NCI-H2081 treated with DMSO at 0.1 percent for 48 hours (cell line): ENCODE data around the gene PRKD2.

Source experiments
- DNase-seq: peaks from one replicate; lab custom pipeline; 2025; lab: John Stamatoyannopoulos, UW

PRKD2 gene

GRCh38 chr19:46741447-46741846, 24.5 kb upstream of the PRKD2 start:
- DNase-seq, result no peak

- DNase-seq, result no peak
Observed at GRCh38 chr19:46739290-46739771, 22.4 kb upstream of the PRKD2 start.

- DNase-seq, result no peak
Observed at GRCh38 chr19:46737761-46738171, 20.9 kb upstream of the PRKD2 start.

GRCh38 chr19:46737298-46737654, 20.4 kb upstream of the PRKD2 start:
- no peak for DNase-seq

- DNase-seq, result no peak
Observed at GRCh38 chr19:46736531-46737297, 19.8 kb upstream of the PRKD2 start.

- DNase-seq, result no peak
Observed at GRCh38 chr19:46733690-46734292, 16.9 kb upstream of the PRKD2 start.

GRCh38 chr19:46732966-46733689, 16.2 kb upstream of the PRKD2 start:
- no peak for DNase-seq

GRCh38 chr19:46732172-46732938, 15.4 kb upstream of the PRKD2 start:
- no peak for DNase-seq

GRCh38 chr19:46731584-46731983, 14.7 kb upstream of the PRKD2 start:
- DNase-seq, result no peak

- no peak for DNase-seq
Observed at GRCh38 chr19:46731007-46731501, 14.1 kb upstream of the PRKD2 start.

- no peak for DNase-seq
Observed at GRCh38 chr19:46730595-46730994, 13.7 kb upstream of the PRKD2 start.

- no peak for DNase-seq
Observed at GRCh38 chr19:46730187-46730586, 13.3 kb upstream of the PRKD2 start.

- DNase-seq, result no peak
Observed at GRCh38 chr19:46729696-46730095, 12.8 kb upstream of the PRKD2 start.

GRCh38 chr19:46728693-46729339, 11.9 kb upstream of the PRKD2 start:
- DNase-seq, result no peak

GRCh38 chr19:46728208-46728607, 11.3 kb upstream of the PRKD2 start:
- DNase-seq, result no peak

GRCh38 chr19:46727757-46728156, 10.8 kb upstream of the PRKD2 start:
- DNase-seq, result no peak

GRCh38 chr19:46726971-46727501, 10.1 kb upstream of the PRKD2 start:
- no peak for DNase-seq

GRCh38 chr19:46726551-46726950, 9.6 kb upstream of the PRKD2 start:
- DNase-seq, result no peak

GRCh38 chr19:46725859-46726393, 9.0 kb upstream of the PRKD2 start:
- no peak for DNase-seq

- DNase-seq, result no peak
Observed at GRCh38 chr19:46725036-46725820, 8.3 kb upstream of the PRKD2 start.
